ENCODE results near the gene MAPK12.

Gene MAPK12

GRCh38 chr22:50298937-50299784 lies 37.7 kb upstream of the MAPK12 start:
- no peak for DNase-seq

GRCh38 chr22:50298266-50298637 lies 36.8 kb upstream of the MAPK12 start:
- no peak for DNase-seq

- DNase-seq: no peak
Measured at GRCh38 chr22:50297510-50298265, 36.2 kb upstream of the MAPK12 start.

GRCh38 chr22:50296658-50297490 lies 35.4 kb upstream of the MAPK12 start:
- DNase-seq: no peak

GRCh38 chr22:50294319-50294656 lies 32.8 kb upstream of the MAPK12 start:
- DNase-seq: no peak

GRCh38 chr22:50293441-50294318 lies 32.2 kb upstream of the MAPK12 start:
- no peak for DNase-seq

GRCh38 chr22:50292643-50293440 lies 31.4 kb upstream of the MAPK12 start:
- no peak for DNase-seq

GRCh38 chr22:50289942-50290630 lies 28.6 kb upstream of the MAPK12 start:
- no peak for DNase-seq

GRCh38 chr22:50289151-50289941 lies 27.9 kb upstream of the MAPK12 start:
- no peak for DNase-seq

GRCh38 chr22:50287731-50288130 lies 26.2 kb upstream of the MAPK12 start:
- DNase-seq: no peak

GRCh38 chr22:50286701-50287318 lies 25.3 kb upstream of the MAPK12 start:
- DNase-seq: no peak

GRCh38 chr22:50286275-50286674 lies 24.8 kb upstream of the MAPK12 start:
- no peak for DNase-seq

- DNase-seq: no peak
Measured at GRCh38 chr22:50285568-50286229, 24.2 kb upstream of the MAPK12 start.

- no peak for DNase-seq
Measured at GRCh38 chr22:50284479-50284878, 23.0 kb upstream of the MAPK12 start.

- no peak for DNase-seq
Measured at GRCh38 chr22:50283821-50284220, 22.3 kb upstream of the MAPK12 start.

- no peak for DNase-seq
Measured at GRCh38 chr22:50282361-50283155, 21.1 kb upstream of the MAPK12 start.

- DNase-seq: no peak
Measured at GRCh38 chr22:50281957-50282356, 20.5 kb upstream of the MAPK12 start.

- no peak for DNase-seq
Measured at GRCh38 chr22:50281384-50281760, 19.9 kb upstream of the MAPK12 start.
